ENCODE data around the gene ERLEC1.

The ERLEC1 gene

DNA sequence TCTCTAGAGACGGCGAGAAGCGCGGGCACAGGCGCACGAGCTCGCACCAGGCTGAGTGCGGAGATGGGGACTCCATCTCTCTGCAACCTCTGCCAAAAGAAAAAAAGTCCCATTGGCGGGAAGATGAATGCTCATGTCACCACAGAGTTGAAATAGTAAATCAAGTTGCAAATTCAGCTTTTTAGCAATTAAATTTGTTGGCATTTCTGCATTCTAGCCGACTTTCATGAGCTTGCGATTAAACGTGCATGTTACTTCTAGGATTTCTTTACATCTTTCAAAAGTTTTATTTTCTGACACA is 18.7 kb upstream of the ERLEC1 start:
- Histone ChIP-seq H3K27me3 (ENCODE audit: insufficient read depth, low read length, poor library complexity) (no peaks in the 10 kb centered on the region), H3K4me2 (ENCODE audit: insufficient read depth, low read length) (peak overlapping the region; percentile 91), H2AFZ (ENCODE audit: low read depth, low read length) (peak overlapping the region; percentile 97), H3K79me2 (ENCODE audit: insufficient read depth, low read length) (peaks cover 74% of the 10 kb centered on the region), H3K27ac (ENCODE audit: low read length) (peak overlapping the region; percentile 95), H3K9me3 (ENCODE audit: insufficient read depth, low read length, severe bottlenecking) (no peaks in the 10 kb centered on the region), H4K20me1 (ENCODE audit: insufficient read depth, low read length) (no peaks in the 10 kb centered on the region; the same call in 1 of the 2 replicates), H3K36me3 (ENCODE audit: insufficient read depth, low read length) (peaks cover 29% of the 10 kb centered on the region), H3K4me3 (ENCODE audit: low read depth in 1 of 2, low read length in 2 of 2) (peak overlapping the region; percentile 68 to 84), H3K4me1 (ENCODE audit: insufficient read depth, low read length) (peaks cover 38% of the 10 kb centered on the region), H3K9ac (ENCODE audit: low read depth, low read length) (peak overlapping the region; percentile 92)
- ATAC-seq (ENCODE audit: insufficient read depth, low read depth) (peak; percentile 82), DNase-seq (peak; percentile 77)
- TF ChIP-seq EZH2 (IDR thresholded peaks at IDR 0.05; ENCODE audit: borderline replicate concordance, low read depth, low read length, severe bottlenecking), result no peak
- TF ChIP-seq, protein P1, sequence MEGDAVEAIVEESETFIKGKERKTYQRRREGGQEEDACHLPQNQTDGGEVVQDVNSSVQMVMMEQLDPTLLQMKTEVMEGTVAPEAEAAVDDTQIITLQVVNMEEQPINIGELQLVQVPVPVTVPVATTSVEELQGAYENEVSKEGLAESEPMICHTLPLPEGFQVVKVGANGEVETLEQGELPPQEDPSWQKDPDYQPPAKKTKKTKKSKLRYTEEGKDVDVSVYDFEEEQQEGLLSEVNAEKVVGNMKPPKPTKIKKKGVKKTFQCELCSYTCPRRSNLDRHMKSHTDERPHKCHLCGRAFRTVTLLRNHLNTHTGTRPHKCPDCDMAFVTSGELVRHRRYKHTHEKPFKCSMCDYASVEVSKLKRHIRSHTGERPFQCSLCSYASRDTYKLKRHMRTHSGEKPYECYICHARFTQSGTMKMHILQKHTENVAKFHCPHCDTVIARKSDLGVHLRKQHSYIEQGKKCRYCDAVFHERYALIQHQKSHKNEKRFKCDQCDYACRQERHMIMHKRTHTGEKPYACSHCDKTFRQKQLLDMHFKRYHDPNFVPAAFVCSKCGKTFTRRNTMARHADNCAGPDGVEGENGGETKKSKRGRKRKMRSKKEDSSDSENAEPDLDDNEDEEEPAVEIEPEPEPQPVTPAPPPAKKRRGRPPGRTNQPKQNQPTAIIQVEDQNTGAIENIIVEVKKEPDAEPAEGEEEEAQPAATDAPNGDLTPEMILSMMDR (IDR thresholded peaks at IDR 0.05; ENCODE audit: borderline replicate concordance, extremely low read depth, low read length, poor library complexity, severe bottlenecking), result no peak

DNA sequence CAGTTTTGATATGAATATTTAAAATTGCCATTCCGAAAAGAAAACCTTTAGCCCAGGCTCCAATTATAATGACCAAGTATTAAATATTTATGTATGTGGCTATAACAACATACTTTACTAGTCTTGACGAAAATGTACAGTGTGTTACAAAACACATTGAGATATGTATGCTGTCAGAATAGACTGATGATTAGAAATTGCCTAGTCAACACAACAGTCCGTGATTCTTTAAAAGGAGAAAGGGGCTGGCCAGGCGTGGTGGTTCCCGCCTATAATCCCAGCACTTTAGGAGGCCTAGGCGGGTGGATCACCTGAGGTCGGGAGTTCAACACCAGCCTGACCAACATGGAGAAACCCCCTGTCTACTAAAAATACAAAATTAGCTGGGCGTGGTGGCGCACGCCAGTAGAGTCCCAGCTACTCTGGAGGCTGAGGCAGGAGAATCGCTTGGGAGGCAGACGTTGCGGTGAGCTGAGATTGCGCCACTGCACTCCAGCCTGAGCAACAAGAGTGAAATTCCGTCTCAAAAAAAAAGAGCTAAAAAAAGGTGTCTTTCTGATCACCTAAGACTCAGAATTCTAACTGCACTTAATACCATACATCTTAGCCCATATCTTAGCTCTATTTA is 17.4 kb upstream of the ERLEC1 start:
- TF ChIP-seq, protein P1 (IDR thresholded peaks at IDR 0.05; ENCODE audit: borderline replicate concordance, extremely low read depth, low read length, poor library complexity, severe bottlenecking), result no peak
- TF ChIP-seq EZH2 (IDR thresholded peaks at IDR 0.05; ENCODE audit: borderline replicate concordance, low read depth, low read length, severe bottlenecking), result no peak
- H3K27me3 ChIP-seq (ENCODE audit: insufficient read depth, low read length, poor library complexity), result no peaks in the 10 kb centered on the region
- H3K4me3 ChIP-seq (ENCODE audit: low read depth in 1 of 2, low read length in 2 of 2), result peak overlapping the region in 1 of 2 experiments; percentile 84; a peak in 3 of 4 replicates
- H3K4me1 ChIP-seq (ENCODE audit: insufficient read depth, low read length), result peaks cover 38% of the 10 kb centered on the region
- no peak for ATAC-seq (ENCODE audit: insufficient read depth, low read depth)
- no peaks in the 10 kb centered on the region for H3K9me3 ChIP-seq (ENCODE audit: insufficient read depth, low read length, severe bottlenecking)
- peak overlapping the region; percentile 92 for H3K9ac ChIP-seq (ENCODE audit: low read depth, low read length)
- H3K4me2 ChIP-seq (ENCODE audit: insufficient read depth, low read length), result peak overlapping the region; percentile 91
- no peak for DNase-seq
- peaks cover 28% of the 10 kb centered on the region for H3K36me3 ChIP-seq (ENCODE audit: insufficient read depth, low read length)
- H3K27ac ChIP-seq (ENCODE audit: low read length), result peak overlapping the region; percentile 95
- H3K79me2 ChIP-seq (ENCODE audit: insufficient read depth, low read length), result peaks cover 86% of the 10 kb centered on the region
- no peak overlapping the region for H2AFZ ChIP-seq (ENCODE audit: low read depth, low read length)
- H4K20me1 ChIP-seq (ENCODE audit: insufficient read depth, low read length), result no peaks in the 10 kb centered on the region; the same call in 1 of the 2 replicates

DNA sequence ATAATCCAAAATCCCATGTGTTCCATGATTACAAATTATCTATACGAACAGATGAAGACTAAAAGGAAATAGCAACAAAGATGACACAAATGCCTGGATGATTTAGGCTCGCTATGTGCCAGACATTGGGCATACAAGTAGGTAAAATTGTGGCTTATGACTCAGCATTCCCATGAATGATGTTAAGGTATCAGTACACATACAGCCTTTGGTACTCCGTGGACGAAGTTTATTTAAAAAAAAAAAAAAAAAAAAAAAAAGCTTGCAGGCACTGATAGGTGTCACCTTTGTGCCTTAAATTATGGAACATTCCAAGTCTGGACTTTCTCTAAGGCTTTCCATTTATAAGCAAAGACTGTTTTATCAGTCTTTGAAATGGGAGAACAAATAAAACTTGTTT is 16.6 kb upstream of the ERLEC1 start:
- ATAC-seq (ENCODE audit: insufficient read depth, low read depth), result no peak
- Histone ChIP-seq H3K4me1 (ENCODE audit: insufficient read depth, low read length) (peaks cover 38% of the 10 kb centered on the region), H3K4me2 (ENCODE audit: insufficient read depth, low read length) (peak overlapping the region; percentile 91; the same call in 1 of the 2 replicates), H3K9ac (ENCODE audit: low read depth, low read length) (no peak overlapping the region), H3K79me2 (ENCODE audit: insufficient read depth, low read length) (peaks cover 94% of the 10 kb centered on the region), H3K27ac (ENCODE audit: low read length) (no peak overlapping the region), H3K4me3 (ENCODE audit: low read depth in 1 of 2, low read length in 2 of 2) (no peak overlapping the region), H2AFZ (ENCODE audit: low read depth, low read length) (no peak overlapping the region), H3K36me3 (ENCODE audit: insufficient read depth, low read length) (peaks cover 31% of the 10 kb centered on the region), H3K27me3 (ENCODE audit: insufficient read depth, low read length, poor library complexity) (no peaks in the 10 kb centered on the region), H4K20me1 (ENCODE audit: insufficient read depth, low read length) (no peaks in the 10 kb centered on the region; the same call in 1 of the 2 replicates), H3K9me3 (ENCODE audit: insufficient read depth, low read length, severe bottlenecking) (no peaks in the 10 kb centered on the region)
- TF ChIP-seq EZH2 (IDR thresholded peaks at IDR 0.05; ENCODE audit: borderline replicate concordance, low read depth, low read length, severe bottlenecking), result no peak
- TF ChIP-seq, protein P1 (IDR thresholded peaks at IDR 0.05; ENCODE audit: borderline replicate concordance, extremely low read depth, low read length, poor library complexity, severe bottlenecking), result no peak
- no peak for DNase-seq
